GM20431 (cell line): ENCODE results near the gene SSR3.

Source experiments
- in situ Hi-C: fragments of 300-500 bp; cut with MseI, MboI; formaldehyde crosslinking; loops from one replicate; pipeline ENCODE4 v1.15.0; 2020; ENCODE audit warnings: low sequenced_read_pairs; ENCODE audit not compliant: unreplicated experiment

The SSR3 gene

GRCh38 chr3:156542101-156543042 lies 12.5 kb downstream of the SSR3 start:
- in situ Hi-C loops = loop anchor here (25.0 kb wide), 1 partner anchor 545 kb away; no protein-coding TSS in a partner anchor

DNA sequence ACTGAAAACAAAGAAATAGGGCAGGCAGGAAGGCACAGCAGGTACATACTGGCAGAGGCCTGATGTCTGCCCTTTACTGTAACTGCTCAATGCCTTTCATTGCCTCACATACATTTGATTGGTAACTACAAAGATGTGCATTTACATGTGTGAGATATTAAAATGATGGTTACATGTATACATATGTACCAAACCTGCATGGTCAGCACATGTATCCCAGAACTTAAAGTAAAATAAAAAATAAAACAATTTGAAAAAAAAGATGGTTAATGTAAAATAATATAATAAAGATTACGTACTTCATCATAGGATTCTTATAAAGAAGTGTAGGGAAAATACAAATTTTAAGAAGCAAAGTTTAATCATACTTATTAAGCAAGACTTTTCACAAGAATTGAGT lies 15.1 kb downstream of the SSR3 start:
- in situ Hi-C loops = loop anchor here (25.0 kb wide), 1 partner anchor 547 kb away; no protein-coding TSS in a partner anchor

DNA sequence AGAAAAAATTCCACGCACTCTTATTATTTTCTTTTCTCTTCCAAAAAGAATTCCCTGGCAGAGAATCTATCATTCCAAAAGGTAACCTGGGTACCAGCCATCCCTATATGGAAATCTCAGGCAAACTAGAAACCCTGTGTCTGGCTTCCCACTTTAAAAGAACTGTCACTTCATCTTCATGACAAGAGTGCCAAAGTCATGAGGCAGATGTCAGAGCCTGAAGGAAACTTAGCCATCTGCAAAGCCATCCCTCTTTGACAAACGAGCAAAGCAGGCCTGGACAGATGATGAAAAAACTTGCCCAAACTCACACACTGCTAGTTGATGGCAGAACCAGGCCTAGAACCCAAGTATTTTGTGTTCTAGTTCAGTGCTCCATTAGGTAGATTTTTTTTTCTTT lies 15.9 kb downstream of the SSR3 start:
- in situ Hi-C loops = loop anchor here (25.0 kb wide), 1 partner anchor 548 kb away; no protein-coding TSS in a partner anchor

DNA sequence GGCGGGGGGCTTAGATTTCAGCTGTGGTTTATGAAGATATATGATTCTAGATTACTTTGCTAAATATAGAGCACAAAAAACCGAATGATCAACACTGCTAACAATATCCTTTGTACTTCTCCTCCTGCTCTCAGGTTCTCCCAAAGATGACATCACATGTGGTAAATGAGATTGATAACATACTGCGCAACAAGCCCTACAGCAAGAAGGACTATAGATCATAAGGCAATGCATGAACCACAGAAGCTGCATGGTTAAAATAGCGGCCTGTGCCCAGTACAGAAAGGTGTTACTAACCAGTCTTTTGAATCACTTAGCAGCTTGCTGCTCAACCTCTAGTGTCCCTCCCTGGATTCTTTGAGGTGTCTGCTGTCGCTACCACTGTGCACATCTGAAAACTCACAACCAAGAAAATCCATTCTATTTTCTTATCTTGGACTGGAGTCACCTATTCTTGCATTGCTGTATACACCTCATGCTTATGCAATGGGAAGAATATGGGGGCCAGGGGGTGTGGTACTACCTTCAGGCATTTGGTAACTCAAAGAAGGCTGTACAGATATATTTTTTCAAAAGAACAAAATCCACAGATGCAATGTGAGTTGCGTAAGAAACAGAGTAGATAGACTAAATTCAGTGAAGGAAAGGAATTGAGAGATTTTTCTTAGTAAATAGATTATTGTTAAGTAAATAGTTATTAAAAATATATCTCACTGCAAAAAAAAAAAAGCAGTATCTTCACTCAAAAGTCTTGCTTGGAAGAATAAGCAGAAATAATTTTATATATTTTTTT lies 18.2 kb downstream of the SSR3 start:
- in situ Hi-C loops = loop anchor here (25.0 kb wide), 1 partner anchor 551 kb away; no protein-coding TSS in a partner anchor

GRCh38 chr3:156535798-156536197 lies 19.1 kb downstream of the SSR3 start:
- in situ Hi-C loops = loop anchor here (25.0 kb wide), 1 partner anchor 552 kb away; no protein-coding TSS in a partner anchor

GRCh38 chr3:156535162-156535627 lies 19.7 kb downstream of the SSR3 start:
- in situ Hi-C loops = loop anchor here (25.0 kb wide), 1 partner anchor 552 kb away; no protein-coding TSS in a partner anchor

GRCh38 chr3:156533205-156533604 lies 21.7 kb downstream of the SSR3 start:
- in situ Hi-C loops = loop anchor here (25.0 kb wide), 1 partner anchor 554 kb away; no protein-coding TSS in a partner anchor

DNA sequence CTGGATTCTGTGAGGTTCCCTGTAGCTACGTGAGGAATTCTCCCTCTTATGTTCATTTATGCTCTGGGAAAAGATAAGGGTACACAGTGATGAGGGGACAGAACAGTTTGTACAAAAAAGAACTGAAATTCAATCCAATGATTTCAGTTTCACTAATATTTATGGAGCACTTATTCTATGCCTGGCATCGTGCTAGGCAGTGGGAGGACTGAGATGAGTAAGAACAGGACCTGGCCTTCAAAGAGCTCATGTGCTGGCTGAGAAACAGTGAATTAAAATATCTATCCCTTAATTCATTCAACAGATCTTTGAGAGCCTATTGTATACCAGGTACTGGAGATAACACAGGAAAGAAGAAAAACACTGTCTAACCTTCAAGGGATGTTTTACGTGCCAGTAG lies 22.2 kb downstream of the SSR3 start:
- in situ Hi-C loops = loop anchor here (25.0 kb wide), 1 partner anchor 555 kb away; no protein-coding TSS in a partner anchor

DNA sequence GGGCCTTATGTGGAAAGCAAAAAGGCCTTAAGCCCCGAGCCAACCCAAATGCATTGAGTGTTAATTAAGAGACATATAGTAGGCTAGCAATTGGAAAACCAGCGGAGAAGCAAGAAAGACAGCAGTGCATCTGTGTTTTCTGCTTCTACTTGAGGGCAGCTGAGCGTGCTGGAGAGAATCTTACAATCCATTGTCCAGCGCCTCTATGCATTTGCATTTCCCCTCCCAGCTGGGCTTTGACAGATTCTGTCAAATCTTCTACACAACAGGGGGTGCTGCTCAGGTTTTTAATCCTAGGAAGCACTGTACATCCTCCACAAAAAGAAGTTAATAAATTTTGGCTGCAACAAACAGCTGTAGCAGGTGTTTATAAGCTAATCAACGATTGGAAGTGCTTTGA lies 23.9 kb downstream of the SSR3 start:
- in situ Hi-C loops = loop anchor here (25.0 kb wide), 1 partner anchor 556 kb away; no protein-coding TSS in a partner anchor

GRCh38 chr3:156527060-156527459 lies 27.9 kb downstream of the SSR3 start:
- in situ Hi-C loops = loop anchor here (25.0 kb wide), 1 partner anchor 560 kb away; no protein-coding TSS in a partner anchor

DNA sequence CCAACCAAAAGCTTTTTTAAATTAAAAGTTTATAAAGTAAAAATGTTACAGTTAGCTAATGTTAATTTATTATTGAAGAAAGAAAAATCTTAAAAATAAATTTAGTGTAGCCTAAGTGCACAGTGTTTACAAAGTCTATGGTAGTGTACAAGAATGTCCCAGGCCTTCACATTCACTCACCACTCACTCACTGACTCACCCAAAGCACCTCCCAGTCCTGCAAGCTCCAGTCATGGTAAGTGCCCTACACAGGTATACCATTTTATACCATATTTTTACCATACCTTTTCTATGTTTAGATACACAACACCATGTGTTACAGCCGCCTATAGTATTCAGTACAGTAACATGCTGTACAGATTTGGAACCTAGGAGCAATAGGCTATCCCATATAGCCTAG lies 29.1 kb downstream of the SSR3 start:
- in situ Hi-C loops = loop anchor here (25.0 kb wide), 1 partner anchor 561 kb away; no protein-coding TSS in a partner anchor

DNA sequence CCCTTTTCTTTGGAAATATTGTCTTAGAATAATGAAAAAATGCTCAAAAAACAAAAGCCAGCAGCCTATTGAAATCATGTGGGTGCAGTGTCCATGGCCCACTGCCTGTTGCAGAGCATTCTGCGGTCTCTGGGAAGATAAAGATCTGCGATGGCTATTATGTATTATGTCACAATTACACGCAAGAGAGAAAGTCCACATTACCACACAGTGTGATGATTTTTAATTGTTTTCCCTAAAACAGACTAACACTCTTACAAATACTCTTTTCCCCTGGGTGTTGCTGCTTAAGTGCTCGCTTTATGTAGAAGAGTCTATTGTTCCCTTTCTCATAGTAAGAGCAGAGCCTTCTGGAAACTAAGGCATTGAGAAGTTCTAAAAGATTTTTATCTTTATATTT lies 32.2 kb downstream of the SSR3 start:
- in situ Hi-C loops = loop anchor here (25.0 kb wide), 1 partner anchor 360 kb away; no protein-coding TSS in a partner anchor

GRCh38 chr3:156519758-156520162 lies 35.2 kb downstream of the SSR3 start:
- in situ Hi-C loops = loop anchor here (25.0 kb wide), 1 partner anchor 357 kb away; no protein-coding TSS in a partner anchor

DNA sequence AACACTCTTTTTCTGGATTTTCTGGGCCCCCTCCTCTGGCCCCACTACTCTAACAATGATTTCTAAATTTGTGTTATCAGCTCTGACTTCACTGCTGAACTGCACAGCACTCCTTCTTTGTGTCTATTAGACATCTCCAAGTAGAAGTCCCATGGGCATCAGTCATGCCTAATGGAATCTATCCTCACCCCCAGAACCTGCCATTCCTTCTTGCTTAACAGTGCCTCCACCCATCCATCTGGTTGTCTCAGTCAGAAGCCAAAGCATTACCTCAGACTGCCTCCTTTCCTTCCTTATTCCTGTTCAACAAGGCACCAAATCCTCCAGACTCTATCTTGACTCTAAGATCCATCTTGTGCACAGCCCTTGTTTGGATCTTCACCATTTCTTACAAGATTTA lies 36.2 kb downstream of the SSR3 start:
- in situ Hi-C loops = loop anchor here (25.0 kb wide), 1 partner anchor 356 kb away; no protein-coding TSS in a partner anchor

GRCh38 chr3:156516961-156517360 lies 38.0 kb downstream of the SSR3 start:
- in situ Hi-C loops = loop anchor here (25.0 kb wide), 1 partner anchor 355 kb away; no protein-coding TSS in a partner anchor

DNA sequence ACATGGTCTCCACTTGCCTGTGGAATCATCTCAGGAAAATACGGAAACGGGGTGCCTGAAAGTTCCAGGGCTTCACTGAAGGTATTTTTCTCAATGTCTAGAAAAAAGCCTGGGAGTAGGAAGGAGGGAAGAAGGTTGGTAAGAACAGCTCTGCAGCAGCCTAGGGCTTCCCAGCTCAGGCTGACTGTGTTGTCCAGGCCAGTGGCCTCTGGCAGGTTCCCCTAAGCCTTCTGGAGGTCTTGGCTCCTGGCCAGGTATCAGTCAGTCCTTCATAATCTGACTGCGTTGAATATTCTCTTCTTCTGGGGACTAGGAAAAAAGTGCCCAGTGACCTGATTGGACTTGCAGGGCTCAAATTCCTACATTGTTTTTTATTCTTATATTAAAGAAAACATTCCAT lies 38.6 kb downstream of the SSR3 start:
- in situ Hi-C loops = loop anchor here (25.0 kb wide), 1 partner anchor 354 kb away; no protein-coding TSS in a partner anchor

- in situ Hi-C loops = loop anchor here (25.0 kb wide), 1 partner anchor 351 kb away; no protein-coding TSS in a partner anchor
These were observed 41.3 kb downstream of the SSR3 start for GRCh38 chr3:156513619-156514018.

DNA sequence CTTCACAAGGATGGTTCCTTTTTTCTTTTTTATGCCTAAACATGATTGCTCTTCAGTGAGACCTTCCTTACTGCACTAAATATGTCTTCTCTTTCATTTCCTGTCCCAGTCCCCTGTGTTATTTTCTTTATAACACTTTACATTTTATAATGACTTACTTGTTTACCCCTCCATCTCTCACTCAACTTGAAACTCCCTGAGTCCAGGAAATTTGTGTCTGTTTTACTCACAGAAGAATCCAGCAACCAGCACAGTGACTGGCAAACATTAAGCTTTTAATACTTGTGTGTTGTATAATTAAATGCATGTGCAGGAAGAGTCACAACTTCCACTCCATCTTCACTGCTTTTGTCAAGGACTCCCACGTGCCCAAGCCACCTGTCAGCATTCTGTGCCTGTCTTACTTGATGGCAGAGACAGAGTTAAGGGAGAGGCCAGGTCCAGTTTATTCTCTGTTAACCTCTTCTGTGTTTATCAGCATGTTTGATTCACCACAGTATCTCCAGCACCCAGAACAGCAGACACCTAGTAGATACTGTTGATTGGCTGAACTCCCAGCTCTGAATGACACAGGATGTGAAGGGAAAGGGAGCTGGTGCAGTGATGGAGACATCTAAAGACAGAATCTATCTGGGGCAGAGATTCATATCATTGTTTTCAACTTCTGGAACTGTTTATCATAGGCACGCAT lies 42.8 kb downstream of the SSR3 start:
- in situ Hi-C loops = loop anchor here (25.0 kb wide), 1 partner anchor 350 kb away; no protein-coding TSS in a partner anchor
